ENCODE measurements around the gene CELSR3.

The CELSR3 gene

DNA sequence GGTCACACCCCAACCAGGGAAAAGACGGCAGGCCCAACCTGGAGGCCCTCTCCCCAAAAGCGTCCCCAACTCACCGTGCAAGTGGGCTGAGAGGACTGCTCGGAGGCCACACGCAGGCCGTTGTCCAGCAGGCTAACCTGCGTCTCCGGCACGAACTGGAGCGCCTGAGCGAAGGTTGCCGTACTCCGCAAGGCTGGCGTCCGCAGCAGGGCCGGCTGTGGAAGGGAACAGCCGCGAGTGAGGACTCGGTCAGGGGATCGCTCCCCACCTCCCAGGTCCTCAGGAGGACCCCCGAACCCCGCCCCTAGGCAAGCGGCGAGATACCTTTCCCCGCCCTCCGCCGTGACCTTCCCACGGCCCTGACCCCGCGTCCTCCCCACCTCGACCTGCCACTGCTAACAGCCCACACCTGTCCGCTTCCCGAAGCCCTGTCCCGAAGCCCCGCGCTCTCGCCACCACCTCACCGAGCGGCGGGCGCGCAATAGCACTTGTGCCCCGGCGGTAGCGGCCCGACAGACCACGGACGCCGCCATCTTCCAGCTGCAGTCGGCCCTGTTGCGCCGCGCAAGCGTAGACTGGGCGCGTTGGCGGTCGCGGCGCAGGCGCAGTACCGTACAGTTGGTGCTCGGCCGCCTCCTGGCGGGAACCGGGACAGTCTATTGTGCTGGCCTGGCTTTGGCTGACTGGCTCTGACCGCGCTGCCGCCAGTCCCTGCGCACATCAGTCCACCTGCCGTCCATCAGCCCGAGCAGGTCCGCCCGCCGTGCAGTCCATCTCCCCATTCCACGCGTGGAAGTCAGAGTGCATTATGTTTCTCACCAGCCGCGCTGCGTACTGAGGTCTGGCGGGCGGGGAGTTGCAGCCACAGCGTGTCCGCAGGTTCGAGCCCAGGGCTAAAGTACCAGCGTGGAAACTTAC lies 53.3 kb downstream of the CELSR3 start, which contains the start of gene UQCRC1:
Gene UQCRC1, minus strand, starts transcription at position 559 of the 918 bp plus-strand sequence. Its CDS starts 26 bp downstream, at position 533.
- Histone ChIP-seq H3K9me3 (ENCODE audit: insufficient read depth, low read length) (no peaks in the 10 kb centered on the region), H3K27me3 (ENCODE audit: insufficient read depth, insufficient read length) (no peaks in the 10 kb centered on the region), H3K4me3 (ENCODE audit: insufficient read length, low read depth) (peak within 1 kb of the TSS; percentile 100), H3K36me3 (ENCODE audit: insufficient read depth, insufficient read length, low read length) (peaks cover 41% of the 10 kb centered on the region), H3K4me1 (ENCODE audit: insufficient read depth, insufficient read length) (peaks cover 2% of the 10 kb centered on the region), H3K9ac (ENCODE audit: insufficient read length, low read depth) (peak within 1 kb of the TSS; percentile 100)
- peak; percentile 95 for DNase-seq (ENCODE audit: low read depth, low spot score)
- no peak for TF ChIP-seq SUZ12 (IDR thresholded peaks at IDR 0.05; ENCODE audit: extremely low read depth, insufficient read depth, insufficient read length)
- peak; percentile 84 for TF ChIP-seq YY1 (IDR thresholded peaks at IDR 0.05; ENCODE audit: insufficient read depth, insufficient read length)

DNA sequence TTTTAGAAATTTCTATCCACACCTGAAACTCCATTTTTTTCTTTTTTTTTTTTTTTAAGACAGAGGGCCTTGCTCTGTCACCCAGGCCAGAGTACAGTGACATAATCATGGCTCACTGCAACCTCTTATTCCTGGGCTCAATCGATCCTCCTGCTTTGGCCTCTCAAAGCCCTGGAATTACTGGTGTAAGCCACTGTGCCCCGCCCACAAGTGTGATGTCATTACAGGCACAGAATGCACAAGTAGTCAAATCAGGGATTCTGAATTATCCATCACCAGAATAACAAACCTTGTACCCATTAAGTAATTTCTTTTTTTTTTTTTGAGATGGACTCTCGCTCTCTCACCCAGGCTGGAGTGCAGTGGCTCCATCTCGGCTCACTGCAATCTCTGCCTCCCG lies 55.2 kb downstream of the CELSR3 start:
- Histone ChIP-seq H3K4me1 (ENCODE audit: insufficient read depth, insufficient read length) (peaks cover 2% of the 10 kb centered on the region), H3K36me3 (ENCODE audit: insufficient read depth, insufficient read length, low read length) (peaks cover 56% of the 10 kb centered on the region)

GRCh38 chr3:48601622-48601994 lies 61.1 kb downstream of the CELSR3 start:
- H3K4me3 ChIP-seq (ENCODE audit: insufficient read length, low read depth): no peak overlapping the region
- no peak for TF ChIP-seq ZNF274 (IDR thresholded peaks at IDR 0.05; ENCODE audit: low read depth, low read length)
- no peak for TF ChIP-seq SUZ12 (IDR thresholded peaks at IDR 0.05; ENCODE audit: extremely low read depth, insufficient read depth, insufficient read length)
- TF ChIP-seq YY1 (IDR thresholded peaks at IDR 0.05; ENCODE audit: insufficient read depth, insufficient read length): no peak
- no peak for DNase-seq (ENCODE audit: low read depth, low spot score)
- no peaks in the 10 kb centered on the region for H3K27me3 ChIP-seq (ENCODE audit: insufficient read depth, insufficient read length)
- peaks cover 24% of the 10 kb centered on the region for H3K4me1 ChIP-seq (ENCODE audit: insufficient read depth, insufficient read length)
- H3K9me3 ChIP-seq (ENCODE audit: insufficient read depth, low read length): no peaks in the 10 kb centered on the region
- peaks cover 92% of the 10 kb centered on the region for H3K36me3 ChIP-seq (ENCODE audit: insufficient read depth, insufficient read length, low read length)
- H3K9ac ChIP-seq (ENCODE audit: insufficient read length, low read depth): no peak overlapping the region

More for the DNA sequence above, 55.2 kb downstream of the CELSR3 start:
- H3K4me3 ChIP-seq (ENCODE audit: insufficient read length, low read depth): no peak overlapping the region
- no peaks in the 10 kb centered on the region for H3K27me3 ChIP-seq (ENCODE audit: insufficient read depth, insufficient read length)
- no peak overlapping the region for H3K9ac ChIP-seq (ENCODE audit: insufficient read length, low read depth)
- H3K9me3 ChIP-seq (ENCODE audit: insufficient read depth, low read length): no peaks in the 10 kb centered on the region
- TF ChIP-seq YY1 (IDR thresholded peaks at IDR 0.05; ENCODE audit: insufficient read depth, insufficient read length) (no peak), SUZ12 (IDR thresholded peaks at IDR 0.05; ENCODE audit: extremely low read depth, insufficient read depth, insufficient read length) (no peak), ZNF274 (IDR thresholded peaks at IDR 0.05; ENCODE audit: low read depth, low read length) (no peak)
- no peak for DNase-seq (ENCODE audit: low read depth, low spot score)

DNA sequence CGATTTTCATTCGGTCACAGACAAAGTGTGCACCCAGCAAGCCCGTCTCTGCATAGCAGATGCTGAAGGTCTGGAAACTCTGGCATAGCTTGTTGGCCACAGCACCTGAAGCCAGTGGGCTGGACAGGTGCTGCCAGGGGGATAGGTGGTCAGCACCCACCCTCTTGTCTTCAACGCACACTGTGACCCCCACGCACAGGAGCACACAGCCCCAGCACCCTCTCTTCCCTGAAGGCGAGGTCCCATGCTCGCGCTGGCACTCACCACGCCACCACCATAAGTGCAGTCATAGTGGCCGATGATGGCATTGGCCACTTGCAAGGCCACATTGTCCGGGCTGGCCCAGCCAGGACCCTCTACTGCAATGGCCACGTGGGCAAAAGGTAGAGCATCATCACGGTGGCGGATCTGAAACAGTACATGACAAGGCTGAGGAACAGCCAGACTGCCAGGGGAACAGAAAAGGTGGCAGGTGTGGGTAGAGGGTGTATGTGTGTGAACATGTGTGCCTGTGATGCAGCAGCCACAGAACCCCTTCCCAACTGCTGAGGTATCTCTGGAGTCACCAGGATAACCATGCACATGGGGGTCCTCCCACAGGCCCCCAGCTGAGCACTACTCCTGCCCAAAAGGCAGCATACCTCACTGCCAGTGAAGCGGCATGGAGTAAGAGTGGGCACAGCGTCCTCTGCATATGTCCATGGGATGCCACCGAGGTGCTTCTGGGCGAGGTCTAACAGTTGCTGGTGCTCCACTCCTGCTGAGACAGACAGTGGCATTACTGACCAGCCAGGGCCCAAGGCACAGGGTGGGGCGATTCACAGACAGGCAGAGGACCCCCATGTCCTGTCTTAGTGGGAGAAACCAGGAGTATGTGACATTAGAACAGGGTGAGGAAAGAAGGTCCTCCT lies 61.7 kb downstream of the CELSR3 start:
- no peak for DNase-seq (ENCODE audit: low read depth, low spot score)
- Histone ChIP-seq H3K4me1 (ENCODE audit: insufficient read depth, insufficient read length) (peaks cover 30% of the 10 kb centered on the region), H3K9ac (ENCODE audit: insufficient read length, low read depth) (no peak overlapping the region), H3K36me3 (ENCODE audit: insufficient read depth, insufficient read length, low read length) (peaks cover 89% of the 10 kb centered on the region), H3K4me3 (ENCODE audit: insufficient read length, low read depth) (no peak overlapping the region), H3K27me3 (ENCODE audit: insufficient read depth, insufficient read length) (no peaks in the 10 kb centered on the region), H3K9me3 (ENCODE audit: insufficient read depth, low read length) (no peaks in the 10 kb centered on the region)
- no peak for TF ChIP-seq ZNF274 (IDR thresholded peaks at IDR 0.05; ENCODE audit: low read depth, low read length)
- TF ChIP-seq YY1 (IDR thresholded peaks at IDR 0.05; ENCODE audit: insufficient read depth, insufficient read length): no peak
- no peak for TF ChIP-seq SUZ12 (IDR thresholded peaks at IDR 0.05; ENCODE audit: extremely low read depth, insufficient read depth, insufficient read length)

GRCh38 chr3:48599509-48600285 lies 63.0 kb downstream of the CELSR3 start:
- no peak for TF ChIP-seq YY1 (IDR thresholded peaks at IDR 0.05; ENCODE audit: insufficient read depth, insufficient read length)
- DNase-seq (ENCODE audit: low read depth, low spot score): no peak
- no peaks in the 10 kb centered on the region for H3K9me3 ChIP-seq (ENCODE audit: insufficient read depth, low read length)
- no peak overlapping the region for H3K4me3 ChIP-seq (ENCODE audit: insufficient read length, low read depth)
- H3K9ac ChIP-seq (ENCODE audit: insufficient read length, low read depth): no peak overlapping the region
- H3K27me3 ChIP-seq (ENCODE audit: insufficient read depth, insufficient read length): no peaks in the 10 kb centered on the region
- H3K36me3 ChIP-seq (ENCODE audit: insufficient read depth, insufficient read length, low read length): peaks cover 76% of the 10 kb centered on the region
- peaks cover 41% of the 10 kb centered on the region for H3K4me1 ChIP-seq (ENCODE audit: insufficient read depth, insufficient read length)

GRCh38 chr3:48599077-48599501 lies 63.6 kb downstream of the CELSR3 start:
- no peak for DNase-seq (ENCODE audit: low read depth, low spot score)
- no peak overlapping the region for H3K9ac ChIP-seq (ENCODE audit: insufficient read length, low read depth)
- TF ChIP-seq SUZ12 (IDR thresholded peaks at IDR 0.05; ENCODE audit: extremely low read depth, insufficient read depth, insufficient read length) (no peak), ZNF274 (IDR thresholded peaks at IDR 0.05; ENCODE audit: low read depth, low read length) (no peak), YY1 (IDR thresholded peaks at IDR 0.05; ENCODE audit: insufficient read depth, insufficient read length) (no peak)
- H3K36me3 ChIP-seq (ENCODE audit: insufficient read depth, insufficient read length, low read length): peaks cover 74% of the 10 kb centered on the region
- no peaks in the 10 kb centered on the region for H3K27me3 ChIP-seq (ENCODE audit: insufficient read depth, insufficient read length)
- H3K4me1 ChIP-seq (ENCODE audit: insufficient read depth, insufficient read length): peaks cover 47% of the 10 kb centered on the region
- no peak overlapping the region for H3K4me3 ChIP-seq (ENCODE audit: insufficient read length, low read depth)
- no peaks in the 10 kb centered on the region for H3K9me3 ChIP-seq (ENCODE audit: insufficient read depth, low read length)

Data from NT2/D1 (cell line).